K562 (cell line): Measurements from ENCODE around the gene PLA2G4F. TPM values are rescaled to one million over a fixed set of nuclear protein-coding genes. Genes with fewer than 3 reads are reported as not detected.

Experiments
- FOXO4 ChIP-seq: fragments of 450-650 bp; formaldehyde crosslinking; IDR thresholded peaks from 2 replicates; pipeline ENCODE4 v1.4.0; 2020; ENCODE audit warnings: mild to moderate bottlenecking, moderate library complexity
- GTF2E2 ChIP-seq: fragments of 200-800 bp; sonication (Bioruptor generic); IDR thresholded peaks from 2 replicates; pipeline ENCODE4 v1.6.1; 2016; ENCODE audit warnings: missing genetic modification characterization, missing compliant biosample characterization
- POLR3G ChIP-seq: IDR thresholded peaks from 2 replicates; pipeline ENCODE4 v1.6.1; 2011; ENCODE audit not compliant: insufficient read length, insufficient replicate concordance; ENCODE audit errors: extremely low read depth
- SMAD4 ChIP-seq: fragments of 250-450 bp; sonication (Bioruptor Pico); conservative IDR thresholded peaks from 2 replicates; pipeline ENCODE4 v1.8.0; 2021; ENCODE audit warnings: inconsistent platforms, mild to moderate bottlenecking, moderate library complexity
- TCFL5 ChIP-seq: fragments of 250-450 bp; sonication (Bioruptor Pico); conservative IDR thresholded peaks from 2 replicates; pipeline ENCODE4 v1.6.1; 2021; ENCODE audit warnings: mild to moderate bottlenecking, moderate library complexity, matching md5 sums
- TSHZ1 ChIP-seq: fragments of 250-450 bp; sonication (Bioruptor Pico); IDR thresholded peaks from 2 replicates; pipeline ENCODE4 v1.4.0; 2020; ENCODE audit warnings: mild to moderate bottlenecking, moderate library complexity
- ZBTB34 ChIP-seq: fragments of 250-450 bp; sonication (Bioruptor Pico); IDR thresholded peaks from 2 replicates; pipeline ENCODE4 v1.8.0; 2021; ENCODE audit warnings: mild to moderate bottlenecking, moderate library complexity
- ZNF146 ChIP-seq: IDR thresholded peaks from one replicate; pipeline ENCODE4 v1.6.1; 2018; ENCODE audit warnings: missing compliant biosample characterization; ENCODE audit not compliant: unreplicated experiment
- polyA plus RNA-seq, 8 experiments: library from polyadenylated mRNA; depleted of rRNA in 4 of 8; stranded (reverse) in 5 of 8; unstranded in 3 of 8; fragments of >200 nt; fragmentation: Nextera tagmentation in 2 of 8; fragmentation: Illumina TruSeq in 1 of 8; extraction: Ambion mirVana in 2 of 8; extraction: Trizol in 1 of 8; gene quantifications; 2 replicates each; pipeline versions ENCODE4 v1.2.1 to v1.2.3, GENCODE V29; 2011 to 2014; ENCODE audit warnings: inconsistent platforms in 1 of 8, missing spikeins in 1 of 8
- total RNA-seq, 7 experiments: library from RNA; depleted of rRNA in 6 of 7; stranded (reverse); fragments of >200 nt in 6 of 7; fragmentation: Illumina TruSeq in 2 of 7; extraction: Trizol in 2 of 7; gene quantifications; 2 replicates each; pipeline versions ENCODE4 v1.2.1 to v1.2.3, GENCODE V29; 2011 to 2021; ENCODE audit warnings: low replicate concordance in 1 of 7

The PLA2G4F gene
- total and polyA plus RNA-seq, 9 of the 15 experiments (the other 6 are each of a cell fraction or from before 2014, with no cell fraction given): 0.02 TPM; not detected in 8

- TF ChIP-seq TCFL5 (CRISPR knock-in tag) (no peak), TSHZ1 (no peak), ZBTB34 (no peak), SMAD4 (CRISPR knock-in tag) (no peak), POLR3G (no peak), ZNF146 (CRISPR knock-in tag) (no peak), GTF2E2 (no peak), FOXO4 (CRISPR knock-in tag) (no peak)
Observed at GRCh38 chr15:42133356-42133755, 23.1 kb downstream of the PLA2G4F start (continued).
